Subcutaneous adipose tissue (tissue), 4 donors: Measurements from ENCODE around the gene ABR. TPM values are rescaled to one million over a fixed set of nuclear protein-coding genes. Genes with fewer than 3 reads are reported as not detected.

ENCODE experiments used
- CTCF ChIP-seq: fragments of 450-650 bp; IDR thresholded peaks from one replicate; pipeline ENCODE4 v1.5.1; 2016; ENCODE audit warnings: low read depth, mild to moderate bottlenecking, control low read depth, antibody characterized with exemption, moderate library complexity
- total RNA-seq, 4 donors: library from RNA; depleted of rRNA; stranded (reverse); fragments of >200 nt; gene quantifications; one replicate each; pipeline ENCODE4 v1.1.0, GENCODE V29; 2016

ABR gene
- total RNA-seq, 4 donors from 2014 or later, result 53.8 to 82.8 (median 70.8) TPM

GRCh38 chr17:1110862-1111598 is 68.8 kb downstream of the ABR start:
- no peak for TF ChIP-seq CTCF

- TF ChIP-seq CTCF, result no peak
Measured at GRCh38 chr17:1110541-1110861, 69.3 kb downstream of the ABR start.

- TF ChIP-seq CTCF, result no peak
Measured at GRCh38 chr17:1109606-1110540, 69.9 kb downstream of the ABR start.

GRCh38 chr17:1108765-1109605 is 70.8 kb downstream of the ABR start:
- TF ChIP-seq CTCF, result no peak

GRCh38 chr17:1108478-1108764 is 71.4 kb downstream of the ABR start:
- no peak for TF ChIP-seq CTCF

GRCh38 chr17:1107777-1108477 is 71.9 kb downstream of the ABR start:
- TF ChIP-seq CTCF, result no peak
